Stimulated activated CD8-positive, alpha-beta memory T cell treated with anti-CD3 and anti-CD28 coated beads, Interleukin-7, amount 100 ng/mL, for 48 hours (primary cell): ENCODE data around the gene ANKMY1.
"Not testable (repeated sequence)": the region's sequence is repeated elsewhere in the genome, so short reads cannot be mapped to it uniquely, and the experiment has no call there.

Experiments used
- DNase-seq, 2 donors: peaks; one replicate each; pipeline ENCODE4 v3.0.0-alpha.2; 2020; ENCODE audit warnings: low read depth in 1 of 2; ENCODE audit errors: extremely low read depth in 1 of 2

The ANKMY1 gene

DNA sequence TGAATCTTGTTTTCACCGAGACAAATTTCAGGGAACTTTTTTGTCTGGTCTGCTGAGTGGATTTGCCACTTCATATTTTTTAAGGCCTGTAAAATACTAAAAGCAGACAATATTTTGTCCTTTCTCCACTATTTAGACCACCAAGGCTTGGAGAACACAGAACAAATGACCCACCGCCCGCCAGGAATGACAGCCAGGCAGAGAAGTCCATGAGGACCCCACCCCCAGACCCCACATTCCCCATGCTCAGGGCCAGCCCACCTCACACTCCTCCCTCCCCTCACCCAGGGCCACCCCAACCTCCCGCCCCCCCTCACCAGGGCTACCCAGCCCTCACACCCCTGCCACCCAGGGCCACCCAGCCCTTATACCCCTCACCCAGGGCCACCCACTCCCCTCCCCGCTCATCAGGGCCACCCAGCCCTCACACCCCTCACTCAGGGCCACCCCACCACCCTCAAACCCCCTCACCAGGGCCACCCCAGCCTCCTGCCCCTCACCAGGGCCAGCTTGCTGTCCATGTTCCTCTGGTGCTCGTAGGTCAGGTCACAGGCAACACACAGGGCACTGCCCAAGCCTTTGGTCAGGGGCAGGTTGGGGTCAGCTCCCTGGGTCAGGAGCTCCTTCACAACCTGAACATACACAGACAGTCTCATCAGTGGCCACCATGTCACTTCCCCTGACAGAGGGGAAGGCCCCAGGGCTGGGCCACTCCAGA is 50.6 kb downstream of the ANKMY1 start:
- no peak for DNase-seq

DNA sequence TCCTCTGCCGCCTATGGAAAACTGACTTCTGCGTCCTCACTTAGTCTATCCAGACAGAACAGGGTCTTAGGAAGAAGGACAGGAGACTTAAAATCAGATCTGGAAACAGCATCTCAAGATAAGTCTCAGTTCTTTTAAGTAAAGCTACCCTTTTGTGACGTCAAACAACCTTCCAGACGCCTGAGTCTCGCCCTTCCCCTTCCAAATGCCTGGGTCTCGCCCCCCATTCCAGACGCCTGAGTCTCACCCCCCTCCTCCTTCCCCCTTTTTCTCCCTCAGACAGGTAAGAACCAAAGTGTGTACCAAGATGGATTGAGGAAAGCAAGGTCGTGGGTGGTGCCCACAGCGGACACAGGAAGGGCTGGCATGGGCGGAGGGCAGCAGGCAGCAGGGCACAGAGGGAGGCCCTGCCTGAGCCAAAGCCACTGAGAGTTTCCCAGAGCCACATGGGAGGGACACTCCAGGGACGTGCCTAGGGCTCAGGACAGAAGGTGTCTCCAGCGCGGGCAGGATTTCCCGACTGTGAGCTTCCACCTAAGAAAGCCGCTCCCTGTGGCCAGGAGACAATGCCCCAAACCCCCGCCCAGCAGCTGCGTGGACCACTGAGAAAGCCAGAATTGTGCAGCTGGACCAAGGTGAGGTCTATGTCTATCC is 51.3 kb downstream of the ANKMY1 start:
- no peak for DNase-seq

DNA sequence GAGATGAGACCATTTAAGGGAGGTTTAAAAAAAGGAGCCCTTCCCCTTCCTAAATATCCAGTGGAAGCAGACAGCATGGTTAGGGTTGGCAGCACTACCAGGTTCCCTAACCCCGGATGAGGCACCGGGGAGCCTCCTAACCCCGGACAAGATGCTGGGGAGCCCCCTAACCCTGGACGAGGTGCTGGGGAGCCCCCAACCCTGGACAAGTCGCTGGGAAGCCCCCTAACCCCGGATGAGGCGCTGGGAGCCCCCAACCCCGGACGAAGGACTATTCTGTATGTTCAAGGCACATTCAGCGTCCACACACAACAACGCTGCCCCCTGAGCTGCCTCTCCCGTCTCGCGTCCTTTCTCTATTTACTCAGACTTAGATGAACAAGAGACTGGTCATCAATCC is 51.9 kb downstream of the ANKMY1 start:
- no peak for DNase-seq

DNA sequence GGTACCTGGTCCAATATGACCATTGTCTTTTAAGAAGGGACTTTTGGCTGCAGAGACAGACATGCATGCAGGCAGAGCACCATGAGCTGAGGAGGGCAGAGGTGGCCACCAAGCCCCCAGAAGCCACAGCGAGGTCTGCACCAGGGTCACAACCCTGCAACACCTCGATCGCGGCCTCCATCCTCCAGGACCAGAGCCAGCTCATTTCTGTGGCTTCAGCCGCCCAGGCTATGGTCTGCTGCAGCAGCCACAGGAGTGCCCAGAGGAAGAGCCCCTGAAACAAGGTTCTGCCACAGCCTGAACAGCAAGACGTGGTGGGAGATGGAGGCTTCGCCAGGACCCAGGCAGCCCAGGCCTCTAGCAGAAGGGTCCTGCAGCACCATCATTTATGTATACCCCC is 53.9 kb downstream of the ANKMY1 start:
- DNase-seq = no peak

DNA sequence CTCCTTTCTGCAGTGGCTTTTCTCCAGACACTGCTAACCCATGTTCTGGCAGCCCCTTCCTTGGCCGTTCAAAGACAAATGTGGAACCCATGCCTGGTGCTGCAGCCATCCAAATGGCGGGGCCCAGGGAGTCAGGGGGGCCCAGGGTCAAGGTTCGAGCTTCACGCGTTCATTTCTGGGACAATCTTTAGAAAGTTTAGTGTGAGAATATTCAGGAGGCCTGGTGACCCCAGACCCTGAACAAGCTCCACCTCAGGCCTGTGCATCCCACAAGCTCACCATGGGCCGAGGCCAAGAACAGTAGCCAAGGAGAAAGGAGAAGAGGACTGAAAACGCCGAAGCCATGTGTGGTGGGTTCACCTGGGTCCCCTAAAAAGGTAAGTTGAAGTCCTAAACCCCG is 54.4 kb downstream of the ANKMY1 start:
- no peak for DNase-seq

DNA sequence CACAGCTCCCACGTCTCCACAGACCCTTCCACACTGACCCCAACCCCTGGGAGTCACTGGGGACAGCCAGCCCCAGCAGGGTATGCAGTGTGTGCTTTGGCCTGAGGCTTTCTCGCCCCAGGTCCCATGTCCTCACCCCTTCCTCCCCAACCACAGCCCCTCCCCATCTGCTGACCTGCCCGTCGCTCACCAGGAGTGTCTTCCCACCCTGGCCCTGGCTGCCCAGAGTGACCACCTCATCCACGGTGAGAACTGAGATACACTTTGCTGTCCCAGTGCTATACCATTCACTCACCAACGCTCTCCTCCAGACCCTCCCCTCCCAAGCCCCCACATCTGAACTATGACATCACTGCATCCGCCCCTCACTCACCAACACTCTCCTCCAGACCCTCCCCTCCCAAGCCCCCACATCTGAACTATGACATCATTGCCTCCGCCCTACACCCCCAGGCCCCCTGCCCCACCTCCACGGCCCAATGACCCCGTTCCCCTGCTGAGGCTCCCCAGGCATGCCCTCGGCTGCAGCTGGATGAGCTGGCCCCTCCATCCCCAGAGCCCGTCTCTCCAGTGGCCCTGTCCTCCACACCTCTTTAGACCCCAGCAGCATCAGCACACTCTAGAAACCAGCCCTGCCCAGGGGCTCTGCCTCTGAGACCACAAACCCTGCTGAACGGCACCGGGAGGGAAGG is 55.2 kb downstream of the ANKMY1 start:
- no peak for DNase-seq

DNA sequence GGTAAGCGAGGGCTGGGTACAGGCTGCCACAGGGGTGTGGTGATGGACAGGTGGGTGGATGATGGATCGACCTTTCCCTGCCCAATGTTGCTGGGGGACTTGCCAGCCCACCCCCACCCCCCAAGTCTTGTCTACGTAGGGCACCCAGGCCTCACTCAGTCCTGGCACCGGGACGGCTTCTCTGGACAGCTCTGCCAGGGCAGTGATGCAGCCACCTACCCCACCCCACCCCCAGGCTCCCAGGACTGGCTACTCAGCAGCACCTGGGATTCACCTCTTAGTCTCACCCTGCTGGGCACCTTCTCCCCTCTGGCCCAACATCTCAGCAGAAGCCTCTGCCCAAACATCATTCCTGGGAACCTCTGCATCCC is 55.7 kb downstream of the ANKMY1 start:
- no peak for DNase-seq

DNA sequence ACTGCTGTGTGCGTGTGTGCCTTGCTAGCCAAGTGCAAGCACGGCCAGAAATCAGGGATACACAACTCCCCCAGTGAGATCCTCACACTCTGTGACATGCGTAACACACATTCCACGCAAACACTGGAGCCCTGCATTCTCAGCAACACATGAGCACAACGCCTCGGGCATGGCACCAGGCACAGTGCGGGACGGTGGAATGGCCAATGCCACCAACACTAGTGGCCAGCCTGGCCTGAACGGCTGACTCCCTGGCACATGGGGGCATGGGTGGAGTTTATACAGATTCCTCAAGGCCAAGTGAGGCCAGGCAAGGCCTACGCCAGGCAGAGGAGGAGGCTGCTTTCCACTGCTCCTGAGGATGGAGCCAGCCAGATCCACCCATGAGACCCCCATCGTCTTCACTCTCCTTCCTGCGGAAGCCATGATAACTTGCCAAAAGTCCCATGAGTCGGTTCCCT is 56.2 kb downstream of the ANKMY1 start:
- no peak for DNase-seq

DNA sequence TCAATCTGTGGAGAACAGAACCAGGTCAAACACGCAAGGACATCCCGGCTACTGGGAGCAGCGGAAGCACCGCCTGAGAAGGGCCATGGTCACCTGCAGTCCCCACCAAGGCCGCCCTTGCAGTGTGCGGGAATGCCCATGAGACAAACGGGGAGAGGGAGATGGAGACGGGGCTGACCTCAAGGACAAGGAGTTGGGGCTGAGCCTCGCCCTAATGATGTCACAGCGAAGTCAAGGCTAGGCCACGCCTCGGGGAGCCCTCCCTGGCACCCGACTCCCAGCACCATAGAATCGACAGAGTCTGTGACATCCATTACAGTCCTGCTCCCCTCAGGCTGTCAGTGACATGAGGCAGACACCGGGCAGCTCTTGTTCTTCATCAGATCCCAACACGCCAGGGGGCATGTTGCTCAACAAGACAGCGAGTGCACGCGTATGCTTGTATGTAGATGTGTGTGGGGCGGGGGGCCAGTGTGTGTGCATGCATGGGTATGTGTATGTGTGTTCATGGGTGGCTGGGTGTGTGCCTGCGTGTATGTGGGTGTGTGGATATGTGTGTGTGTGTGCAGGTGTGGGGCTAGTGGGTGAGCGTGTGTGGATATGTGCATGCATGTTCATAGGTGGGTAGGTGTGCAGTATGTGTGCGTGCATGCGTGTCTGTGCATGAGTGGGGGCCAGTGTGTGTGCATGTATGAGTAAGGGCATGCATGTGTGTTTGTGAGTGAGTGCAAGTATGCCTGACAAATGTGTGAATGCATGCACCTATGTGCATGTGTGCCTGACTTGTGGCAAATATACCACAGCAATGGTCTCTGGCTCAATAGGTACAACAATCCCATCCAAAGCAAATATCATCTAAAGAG is 57.0 kb downstream of the ANKMY1 start:
- DNase-seq = no peak

DNA sequence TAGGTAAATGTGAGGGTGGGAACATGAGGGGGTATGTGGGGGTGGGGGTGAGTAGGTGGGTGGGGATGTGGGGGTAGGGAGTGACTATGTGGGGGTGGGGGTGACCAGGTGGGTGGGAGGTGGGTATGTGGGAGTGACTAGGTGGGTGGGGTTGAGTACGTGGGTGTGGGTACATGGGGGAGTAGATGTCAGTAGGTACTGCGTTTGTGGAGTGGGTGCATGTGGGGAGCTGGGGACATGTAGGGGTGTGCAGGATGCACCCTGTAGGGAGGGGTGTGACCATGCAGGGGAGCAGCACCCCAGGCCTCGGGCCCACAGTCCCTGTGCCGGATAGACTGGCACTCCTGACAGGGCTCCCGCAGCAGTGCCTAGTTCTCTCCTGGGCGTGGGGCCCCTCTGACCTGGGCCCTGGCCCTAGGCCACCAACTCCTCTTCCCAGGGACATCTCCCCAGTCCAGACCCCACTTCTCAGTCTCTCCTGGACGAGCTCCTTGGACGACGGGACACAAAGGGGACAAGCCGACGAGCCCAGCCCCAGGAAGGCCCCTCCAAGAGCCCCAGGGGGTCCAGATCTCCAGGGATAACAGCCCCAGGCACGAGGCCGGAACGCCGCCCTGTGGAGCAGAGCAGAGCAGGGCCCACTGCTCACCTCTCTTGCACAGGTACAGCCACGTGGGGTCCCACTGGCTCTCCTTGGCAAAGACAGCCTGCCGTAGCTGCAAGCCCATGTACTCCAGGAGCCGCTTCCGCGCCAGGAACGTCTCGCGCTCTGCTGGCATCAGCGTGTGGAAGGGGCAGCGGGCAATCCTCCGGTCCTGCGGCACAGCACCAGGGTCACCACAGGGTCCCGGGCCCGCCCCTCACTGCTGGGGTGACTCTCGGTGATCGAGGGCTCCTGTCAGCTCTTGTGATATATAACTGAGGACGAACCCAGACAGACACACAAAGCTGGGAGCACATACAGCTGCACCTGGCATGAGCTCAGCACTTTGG is 58.2 kb downstream of the ANKMY1 start:
- DNase-seq = no peak

DNA sequence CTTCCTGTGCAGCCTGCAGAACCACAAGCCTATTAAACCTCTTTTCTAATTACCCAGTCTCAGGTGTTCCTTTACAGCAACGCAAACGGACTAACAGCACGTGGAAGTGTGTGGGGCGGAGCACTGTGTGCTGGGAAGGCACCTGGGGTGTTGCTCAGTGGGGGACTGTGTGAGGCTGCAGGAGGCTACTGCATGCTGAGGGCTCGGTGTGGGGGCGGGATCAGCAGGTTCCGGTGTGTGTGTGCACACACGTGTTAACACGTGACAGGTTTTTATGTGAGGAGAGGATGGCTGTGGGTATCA is 58.9 kb downstream of the ANKMY1 start:
- no peak for DNase-seq

DNA sequence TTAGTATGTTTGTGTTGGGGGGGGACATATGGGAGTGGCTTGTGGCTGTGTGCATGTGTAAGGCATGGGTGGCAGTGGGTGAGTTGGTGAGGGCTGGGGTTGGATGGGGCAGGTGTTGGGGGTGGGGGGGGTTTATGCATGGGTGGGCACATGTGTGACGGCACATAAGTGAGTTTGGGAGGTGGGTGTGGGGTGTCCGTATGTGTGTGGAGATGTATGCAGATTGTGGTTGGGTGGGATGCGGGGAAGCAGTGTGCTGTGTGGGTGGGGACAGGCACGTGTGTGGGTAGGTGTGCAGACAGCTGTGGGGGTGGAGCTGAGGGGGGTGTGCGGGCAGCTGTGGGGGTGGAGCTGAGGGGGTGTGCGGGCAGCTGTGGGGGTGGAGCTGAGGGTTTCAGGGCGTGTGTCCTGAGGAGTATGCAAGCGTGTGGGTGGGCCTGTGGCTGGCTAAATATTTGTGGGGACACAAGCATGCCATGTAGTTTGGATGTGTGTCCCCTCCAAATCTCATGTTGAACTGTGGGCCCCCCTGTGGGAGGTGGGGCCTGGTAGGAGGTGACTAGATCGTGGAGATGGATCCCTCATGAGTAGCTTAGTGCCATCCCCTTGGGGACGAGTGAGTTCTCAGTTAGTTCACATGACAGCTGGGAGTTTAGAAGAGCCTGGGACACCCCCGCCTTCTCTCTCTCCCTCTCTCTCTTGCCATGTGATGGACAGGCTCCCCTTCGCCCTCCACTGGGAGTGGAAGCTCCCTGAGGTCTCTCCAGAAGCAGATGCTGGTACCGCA is 59.4 kb downstream of the ANKMY1 start:
- DNase-seq = no peak

DNA sequence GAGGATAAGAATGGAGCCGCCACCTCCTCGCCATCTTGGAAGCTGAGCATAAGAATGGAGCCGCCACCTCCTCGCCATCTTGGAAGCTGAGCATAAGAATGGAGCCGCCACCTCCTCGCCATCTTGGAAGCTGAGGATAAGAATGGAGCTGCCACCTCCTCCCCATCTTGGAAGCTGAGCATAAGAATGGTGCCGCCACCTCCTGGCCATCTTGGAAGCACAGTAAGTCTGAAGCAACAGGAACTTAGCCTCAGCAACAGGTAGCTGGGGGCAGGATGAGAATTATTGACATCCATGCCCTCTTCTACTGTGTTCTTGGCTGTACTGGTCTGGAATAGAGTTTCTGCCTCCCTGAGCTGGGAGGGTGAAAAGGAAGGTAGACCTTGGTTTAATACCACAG is 60.7 kb downstream of the ANKMY1 start:
- not testable (repeated sequence) for DNase-seq

DNA sequence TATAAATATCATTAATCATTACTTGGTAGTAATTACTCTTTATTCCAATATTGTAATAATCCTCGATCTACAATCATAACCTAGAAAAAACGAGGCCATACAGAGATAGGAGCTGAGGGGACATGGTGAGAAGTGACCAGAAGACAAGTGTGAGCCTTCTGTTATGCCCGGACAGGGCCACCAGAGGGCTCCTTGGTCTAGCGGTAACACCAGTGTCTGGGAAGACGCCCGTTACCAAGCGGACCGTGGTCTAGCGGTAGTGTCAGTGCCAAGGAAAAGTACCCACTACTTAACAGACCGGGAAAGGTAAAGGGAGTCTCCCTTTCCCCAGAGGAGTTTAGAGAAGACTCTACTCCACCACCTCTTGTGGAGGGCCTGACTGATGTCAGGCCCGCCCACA is 62.8 kb downstream of the ANKMY1 start:
- not testable (repeated sequence) for DNase-seq

DNA sequence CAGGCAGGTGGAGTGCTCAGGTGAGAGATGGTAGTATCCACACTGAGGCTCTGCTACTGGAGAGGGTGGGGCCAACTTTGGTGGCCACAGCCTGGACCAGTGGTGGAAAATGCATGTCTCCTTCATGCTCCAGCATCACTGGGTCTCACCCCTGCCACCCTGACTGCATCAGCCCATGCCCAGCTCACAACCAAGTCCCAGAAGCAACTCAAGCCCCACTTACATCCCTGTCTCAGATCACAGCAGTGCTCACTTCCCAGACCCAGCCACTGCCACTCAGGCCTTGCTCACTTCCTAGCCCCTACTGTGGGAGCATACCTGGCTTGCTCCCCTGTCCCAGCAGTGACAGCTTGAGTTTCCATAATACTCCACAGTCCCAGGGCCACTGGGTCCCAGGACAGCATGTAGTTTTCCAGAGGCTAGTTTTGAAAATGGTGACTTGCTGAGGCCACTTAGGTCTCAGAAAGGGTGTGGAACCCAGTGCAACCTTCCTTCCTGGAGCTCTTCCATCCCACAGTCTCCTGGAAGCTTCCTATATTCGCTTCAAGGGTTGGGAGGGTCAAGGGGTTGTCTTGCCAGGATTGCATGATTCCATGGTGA is 63.5 kb downstream of the ANKMY1 start:
- no peak for DNase-seq

DNA sequence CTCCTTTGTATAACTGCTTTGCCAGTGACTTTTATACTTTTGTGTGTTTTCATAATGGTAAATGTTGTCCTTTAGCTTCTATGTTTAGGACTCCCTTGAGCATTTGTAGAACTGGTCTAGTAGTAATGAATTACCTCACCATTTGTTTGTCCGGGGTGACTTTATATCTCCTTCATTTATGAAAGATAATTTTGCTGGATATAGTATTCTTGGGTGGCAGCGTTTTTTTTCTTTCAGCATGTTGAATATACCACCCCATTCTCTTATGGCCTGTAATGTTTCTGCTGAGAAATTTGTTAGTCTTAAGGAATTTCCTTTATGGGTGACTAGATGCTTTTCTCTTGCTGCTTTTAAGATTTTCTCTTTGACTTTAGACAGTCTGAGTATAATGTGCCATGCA is 66.3 kb downstream of the ANKMY1 start:
- no peak for DNase-seq

DNA sequence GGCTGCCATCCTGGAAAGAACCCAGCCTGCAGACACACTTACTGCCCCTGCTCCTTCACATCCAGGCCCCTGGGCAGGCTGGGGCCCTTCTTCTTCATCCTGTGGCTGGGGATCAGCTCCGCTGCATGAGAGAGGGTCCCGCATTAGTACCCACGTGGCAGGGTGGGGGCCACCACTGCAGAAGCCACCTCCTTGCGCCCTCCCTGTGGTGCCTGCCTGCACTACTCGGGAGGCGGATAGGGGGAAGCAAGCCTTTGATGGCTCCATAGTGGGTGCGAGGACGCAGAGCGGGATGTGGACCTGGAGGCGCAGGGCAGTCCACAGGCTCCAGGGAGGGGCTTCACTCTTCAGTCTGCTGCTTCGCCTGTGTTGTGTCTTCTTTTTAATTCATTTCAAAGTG is 75.6 kb downstream of the ANKMY1 start:
- no peak for DNase-seq

DNA sequence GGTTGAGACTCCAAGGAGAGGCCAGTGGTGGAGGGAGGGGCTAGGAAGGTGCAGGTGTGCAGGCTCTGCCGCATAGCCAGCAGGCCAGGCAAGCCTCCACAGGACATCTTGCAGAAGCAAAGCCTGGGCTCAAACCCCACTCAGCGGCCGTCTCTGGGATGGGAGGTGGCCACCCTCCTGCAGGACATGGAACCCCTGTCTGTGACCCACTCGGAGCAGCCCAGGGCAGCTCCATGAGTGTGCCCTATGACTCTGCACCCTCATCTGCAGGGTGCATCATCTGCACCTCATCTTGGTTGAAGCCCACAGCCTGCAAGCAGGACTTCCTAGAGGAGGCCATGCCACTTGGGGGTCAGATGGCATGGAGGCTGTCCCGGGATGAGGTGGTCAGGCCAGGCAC is 76.1 kb downstream of the ANKMY1 start:
- DNase-seq = no peak
